Stimulated activated CD8-positive, alpha-beta memory T cell treated with anti-CD3 and anti-CD28 coated beads, Interleukin-15, amount 100 ng/mL, for 48 hours (primary cell): ENCODE measurements around the gene DUXA.
"Not testable (repeated sequence)": the region's sequence is repeated elsewhere in the genome, so short reads cannot be mapped to it uniquely, and the experiment has no call there.

Source experiments
- DNase-seq, 2 donors: peaks; one replicate each; pipeline ENCODE4 v3.0.0-alpha.2; 2020; ENCODE audit warnings: low read depth in 2 of 2

DUXA gene

DNA sequence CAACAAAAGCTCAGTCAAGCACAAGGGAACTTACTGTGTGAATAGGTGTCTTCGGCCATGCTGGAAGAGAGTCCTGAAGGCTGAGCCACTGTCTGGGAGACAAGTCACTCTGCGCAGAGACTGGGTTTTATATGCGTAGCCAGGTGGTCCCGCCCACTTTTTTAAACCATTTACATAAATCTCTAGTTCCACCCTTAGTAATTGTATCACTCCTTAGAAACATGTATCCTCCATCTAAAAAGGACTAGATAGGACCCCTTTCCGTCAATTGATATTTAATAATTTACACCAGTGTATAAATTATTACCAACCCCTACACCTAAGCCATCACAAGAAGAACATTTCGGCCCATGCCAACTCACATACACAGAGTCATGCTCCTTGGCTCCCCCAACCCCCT is at the start of gene DUXA:
Gene DUXA (minus strand): TSS at position 101 of the 400 bp plus-strand sequence. CDS start 42 bp downstream, at position 59.
- DNase-seq = no peak

DNA sequence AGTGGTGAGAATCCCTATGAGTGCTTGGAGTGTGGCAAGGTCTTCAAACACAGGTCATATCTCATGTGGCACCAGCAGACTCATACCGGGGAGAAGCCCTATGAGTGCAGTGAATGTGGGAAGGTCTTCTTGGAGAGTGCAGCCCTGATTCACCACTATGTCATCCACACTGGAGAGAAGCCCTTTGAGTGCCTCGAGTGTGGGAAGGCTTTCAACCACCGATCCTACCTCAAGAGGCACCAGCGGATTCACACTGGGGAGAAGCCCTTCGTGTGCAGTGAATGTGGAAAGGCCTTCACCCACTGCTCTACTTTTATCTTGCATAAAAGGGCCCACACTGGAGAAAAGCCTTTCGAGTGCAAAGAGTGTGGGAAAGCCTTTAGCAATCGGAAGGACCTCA is 44.8 kb upstream of the DUXA start:
- DNase-seq = no peak

DNA sequence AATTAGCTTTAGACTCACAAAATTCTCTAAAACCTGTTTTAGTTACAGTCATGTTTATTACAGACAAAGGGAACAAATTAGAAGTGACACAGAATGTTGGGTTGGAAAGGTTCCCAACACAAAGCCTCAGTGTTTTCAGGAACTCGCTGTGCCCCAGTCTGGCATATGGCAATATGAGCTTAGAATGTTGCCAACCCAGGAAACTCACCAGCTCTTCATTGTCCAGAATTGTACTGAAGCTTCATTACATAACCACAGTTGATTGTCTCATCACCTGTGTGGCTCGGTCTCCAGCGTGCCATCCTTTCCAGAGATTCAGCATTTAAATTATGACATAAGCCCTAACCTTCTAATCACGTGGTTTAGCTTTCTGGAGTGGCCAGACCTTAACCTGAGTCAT is 43.1 kb upstream of the DUXA start:
- DNase-seq = no peak

DNA sequence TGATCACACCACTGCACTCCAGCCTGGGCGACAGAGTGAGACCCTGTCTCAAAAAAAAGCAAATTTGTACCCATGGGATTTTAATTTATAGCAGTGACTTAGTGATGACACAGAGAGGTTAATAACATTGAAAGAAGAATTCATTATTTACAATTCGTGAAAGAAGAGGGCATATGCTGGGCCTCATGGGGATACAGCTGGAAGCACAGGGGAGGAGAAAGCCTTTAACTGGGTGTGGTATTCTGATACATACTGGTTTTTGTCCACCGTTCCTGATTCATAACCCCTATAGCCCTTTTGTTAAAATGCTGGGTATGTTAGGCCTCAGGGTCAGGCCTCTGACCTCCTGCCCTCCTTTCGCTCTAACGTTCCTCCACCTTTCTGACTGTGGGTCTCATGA is 34.9 kb upstream of the DUXA start:
- no peak for DNase-seq

DNA sequence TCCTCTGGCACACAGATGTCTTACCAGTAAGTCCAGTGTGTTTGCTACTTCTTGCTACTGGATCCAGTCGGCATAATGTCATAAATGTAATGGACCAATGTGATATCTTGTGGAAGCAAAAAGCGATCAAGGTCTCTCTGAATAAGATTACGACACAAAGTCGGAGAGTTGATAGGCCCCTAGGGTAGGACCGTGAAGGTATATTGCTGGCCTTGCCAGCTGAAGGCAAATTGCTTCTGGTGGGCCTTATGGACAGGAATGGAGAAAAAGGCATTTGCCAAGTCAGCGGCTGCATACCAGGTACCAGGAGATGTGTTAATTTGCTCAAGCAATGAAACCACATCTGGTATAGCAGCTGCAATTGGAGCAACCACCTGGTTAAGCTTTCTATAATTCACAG is 30.6 kb upstream of the DUXA start:
- not testable (repeated sequence) for DNase-seq

- no peak for DNase-seq
These were observed 25.7 kb upstream of the DUXA start for GRCh38 chr19:57192993-57193392.

GRCh38 chr19:57192077-57192420 is 24.8 kb upstream of the DUXA start:
- no peak for DNase-seq

DNA sequence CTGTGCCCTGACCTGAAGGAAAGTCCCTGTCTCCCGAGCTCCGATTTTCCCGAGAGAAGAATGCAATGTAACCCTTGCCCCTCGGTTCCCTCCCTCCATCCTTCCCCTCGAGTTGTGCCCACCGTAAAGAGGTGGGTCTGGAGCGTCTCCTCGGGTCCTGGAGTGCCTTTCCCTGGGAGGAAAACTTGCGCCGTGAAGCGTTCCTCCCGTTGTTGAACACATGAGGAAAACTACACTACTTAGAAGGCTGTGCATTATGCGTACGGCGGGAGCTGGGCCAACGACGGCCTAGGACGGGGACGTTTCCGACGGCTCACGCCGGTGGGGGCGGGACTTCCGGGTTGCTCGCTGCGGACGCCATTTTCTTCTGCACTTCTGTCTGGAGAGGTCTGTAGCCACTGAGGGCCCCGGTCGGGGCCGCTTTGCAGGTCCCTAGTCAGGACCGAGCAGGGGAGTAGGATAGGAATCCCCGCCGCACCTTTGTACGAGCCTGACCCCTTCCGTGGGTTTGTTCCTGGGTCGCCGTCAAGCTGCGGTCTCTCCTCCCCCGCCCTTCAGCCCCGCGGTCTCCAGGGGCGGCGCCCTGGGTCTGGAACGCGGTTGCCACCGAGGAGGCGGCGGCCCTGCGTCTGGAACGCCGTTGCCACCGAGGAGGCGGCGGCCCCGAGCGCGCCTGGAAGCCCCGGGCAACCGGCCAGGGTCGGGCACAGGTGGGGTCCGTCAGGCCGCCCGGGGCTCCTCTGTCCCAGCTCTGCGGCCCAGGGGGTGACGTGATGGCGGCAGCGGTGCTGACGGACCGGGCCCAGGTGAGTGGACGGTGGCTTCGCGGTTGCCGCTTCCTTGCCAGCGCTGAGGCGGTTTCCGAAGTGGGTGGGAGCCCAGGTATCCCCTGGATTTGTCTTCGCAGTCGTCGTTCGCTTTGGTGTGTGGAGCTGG is 24.1 kb upstream of the DUXA start, which contains the start of gene ZNF264:
Gene ZNF264 (plus strand): TSS at position 360 of the 936 bp plus-strand sequence. CDS start 414 bp downstream, at position 774.
- DNase-seq = peak; percentile 75 to 81

DNA sequence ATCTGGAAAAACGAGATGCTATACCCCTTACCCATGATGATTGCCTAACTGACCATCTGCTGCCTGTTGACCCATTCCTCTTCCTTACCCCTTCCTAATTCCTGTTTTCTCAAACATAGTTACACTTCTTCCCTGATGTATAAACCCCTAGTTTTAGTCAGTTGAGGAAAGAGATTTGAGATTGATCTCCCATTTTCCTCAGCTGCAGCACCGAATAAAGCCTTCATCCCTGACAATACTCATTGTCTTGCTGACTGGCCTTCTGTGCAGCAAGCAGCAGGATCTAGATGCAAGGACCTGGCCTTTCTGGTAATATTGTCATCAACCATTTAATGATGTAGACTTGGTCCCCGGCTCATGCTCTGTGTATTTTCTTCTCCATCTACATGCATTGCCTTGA is 23.0 kb upstream of the DUXA start:
- DNase-seq = no peak

- no peak for DNase-seq
These were observed 4.3 kb upstream of the DUXA start for GRCh38 chr19:57171551-57172081.

GRCh38 chr19:57165846-57166245 is 1.4 kb downstream of the DUXA start:
- no peak for DNase-seq

- DNase-seq = no peak
These were observed 5.2 kb downstream of the DUXA start for GRCh38 chr19:57161985-57162539.

GRCh38 chr19:57152921-57153320 is 14.4 kb downstream of the DUXA start:
- no peak for DNase-seq

GRCh38 chr19:57141699-57142098 is 25.6 kb downstream of the DUXA start:
- DNase-seq = no peak

GRCh38 chr19:57135797-57136196 is 31.5 kb downstream of the DUXA start:
- DNase-seq = no peak

DNA sequence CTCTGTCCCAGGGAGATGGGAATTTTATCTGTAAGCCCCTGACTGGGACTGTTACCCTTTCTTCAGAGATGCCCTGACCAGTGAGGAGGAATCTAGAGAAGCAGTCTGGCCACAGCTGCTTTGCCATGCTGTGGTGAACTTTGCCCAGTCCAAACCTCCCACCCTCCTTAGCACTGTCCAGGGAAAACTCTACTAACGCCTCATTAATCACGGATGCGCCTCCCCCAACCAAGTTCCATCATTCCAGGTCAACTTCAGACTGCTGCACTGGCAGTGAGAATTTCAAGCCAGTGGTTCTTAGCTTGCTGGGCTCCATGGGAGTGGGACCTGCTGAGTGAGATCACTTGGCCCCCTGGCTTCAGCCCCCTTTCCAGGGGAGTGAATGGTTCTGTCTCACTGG is 39.9 kb downstream of the DUXA start:
- not testable (repeated sequence) for DNase-seq

GRCh38 chr19:57123882-57124281 is 43.4 kb downstream of the DUXA start:
- DNase-seq = no peak

DNA sequence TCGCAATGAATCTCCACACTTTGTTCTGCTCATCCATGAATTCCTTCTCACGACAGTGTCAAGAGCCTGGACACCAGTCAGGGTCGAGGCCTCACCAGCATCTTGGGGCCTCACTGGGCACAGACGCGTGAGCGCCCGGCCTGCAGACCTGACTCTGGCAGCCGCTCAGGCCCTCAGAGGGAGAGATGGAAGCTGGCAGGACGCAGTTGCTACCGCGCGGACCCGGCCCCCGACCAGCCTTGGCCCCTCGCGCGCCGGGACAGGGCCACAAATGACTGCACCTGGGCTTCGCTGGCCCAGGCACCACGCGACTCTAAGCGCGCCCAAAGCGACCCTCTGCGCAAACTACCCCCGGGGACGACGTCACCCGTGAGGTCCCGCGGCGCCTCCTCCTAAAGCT is 48.4 kb downstream of the DUXA start:
- DNase-seq = no peak

GRCh38 chr19:57113501-57113900 is 53.8 kb downstream of the DUXA start:
- DNase-seq = not testable (repeated sequence)

DNA sequence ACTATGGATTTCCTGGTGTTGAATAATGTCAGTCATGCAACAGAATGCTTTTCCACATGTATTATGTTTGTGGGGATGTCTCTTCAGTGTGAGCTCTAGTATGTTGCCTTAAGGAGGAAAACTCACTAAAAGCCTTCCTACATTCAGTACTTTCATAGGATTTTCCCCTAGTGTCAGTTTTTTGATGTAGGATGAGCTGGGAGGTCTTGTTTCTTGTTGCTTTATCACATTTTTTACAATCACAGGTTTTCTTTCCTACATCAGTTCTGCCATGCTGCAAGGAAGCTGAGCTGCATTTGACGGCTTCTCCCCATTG is 56.0 kb downstream of the DUXA start:
- no peak for DNase-seq

GRCh38 chr19:57110592-57111328 is 56.5 kb downstream of the DUXA start:
- DNase-seq = no peak

DNA sequence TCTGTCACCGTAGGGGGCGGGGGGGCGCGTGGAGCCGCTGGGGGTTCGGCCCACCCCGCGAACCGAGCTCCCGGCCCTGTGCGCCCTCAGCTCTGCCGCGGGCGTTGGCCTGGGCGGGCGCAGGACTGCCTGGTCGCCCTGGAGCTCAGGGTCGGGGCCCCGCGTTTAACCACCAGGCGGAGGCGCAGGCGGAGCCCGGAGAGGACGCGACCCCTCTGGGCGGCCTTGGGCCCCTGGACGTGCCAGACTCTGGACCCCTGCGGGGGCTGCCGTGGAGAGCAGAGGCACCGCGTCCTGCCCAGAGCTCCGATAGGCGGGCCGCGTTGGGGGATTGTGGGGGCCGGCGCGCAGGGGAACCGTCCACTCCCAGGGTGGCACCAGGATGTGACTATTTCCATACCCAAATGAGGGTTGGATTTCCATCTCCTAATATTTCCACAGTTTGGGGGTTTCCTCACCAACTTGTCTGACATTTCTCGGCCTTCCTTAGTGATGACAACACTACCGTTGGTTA is 60.5 kb downstream of the DUXA start:
- no peak for DNase-seq
